Loucy (cell line): ENCODE measurements around the gene NAXE.

Experiments
- H2AFZ ChIP-seq: fragments of 200-600 bp; sonication (generic); 2 replicates; pipeline ENCODE4 v1.6.0; 2016; ENCODE audit warnings: antibody characterized with exemption, mild to moderate bottlenecking, low read length, moderate library complexity
- H3F3A ChIP-seq: fragments of 200-600 bp; 2 replicates; pipeline ENCODE4 v1.6.0; 2016; ENCODE audit warnings: antibody characterized with exemption, low read depth, mild to moderate bottlenecking
- H3K27me3 ChIP-seq: fragments of 200-600 bp; sonication (generic); 2 replicates; pipeline ENCODE4 v1.6.1; 2014; ENCODE audit warnings: low read length, mild to moderate bottlenecking; ENCODE audit not compliant: insufficient read depth, poor library complexity, severe bottlenecking
- H3K36me3 ChIP-seq: fragments of 200-600 bp; sonication (generic); 2 replicates; pipeline ENCODE4 v1.6.1; 2016; ENCODE audit warnings: low read length; ENCODE audit not compliant: insufficient read depth
- H3K4me1 ChIP-seq: fragments of 200-600 bp; sonication (generic); 2 replicates; pipeline ENCODE4 v1.5.1; 2014; ENCODE audit warnings: low read length, mild to moderate bottlenecking; ENCODE audit not compliant: insufficient read depth, poor library complexity, severe bottlenecking
- H3K4me2 ChIP-seq: fragments of 200-600 bp; sonication (generic); 2 replicates; pipeline ENCODE4 v1.6.0; 2014; ENCODE audit warnings: antibody characterized with exemption, low read length, low read depth, mild to moderate bottlenecking; ENCODE audit not compliant: poor library complexity, severe bottlenecking
- H3K4me3 ChIP-seq: fragments of 200-600 bp; sonication (generic); 2 replicates; pipeline ENCODE4 v1.5.1; 2014; ENCODE audit warnings: low read length, mild to moderate bottlenecking, mixed read lengths; ENCODE audit not compliant: poor library complexity, severe bottlenecking
- H3K79me2 ChIP-seq: fragments of 200-600 bp; sonication (generic); 2 replicates; pipeline ENCODE4 v1.6.1; 2014; ENCODE audit warnings: low read length; ENCODE audit not compliant: insufficient read depth
- H3K9ac ChIP-seq: fragments of 200-600 bp; sonication (generic); 2 replicates; pipeline ENCODE4 v1.6.0; 2014; ENCODE audit warnings: mild to moderate bottlenecking, low read depth, low read length, moderate library complexity; ENCODE audit not compliant: poor library complexity, severe bottlenecking
- H3K9me2 ChIP-seq: fragments of 200-600 bp; sonication (generic); replicated peaks from 2 replicates; pipeline ENCODE4 v1.6.1; 2016; ENCODE audit warnings: low read depth, low read length, mixed read lengths
- H3K9me3 ChIP-seq: fragments of 200-600 bp; sonication (generic); 2 replicates; pipeline ENCODE4 v1.6.1; 2014; ENCODE audit warnings: mild to moderate bottlenecking, antibody characterized with exemption, low read length, low read depth; ENCODE audit not compliant: insufficient read depth
- H4K20me1 ChIP-seq: fragments of 200-600 bp; sonication (generic); 2 replicates; pipeline ENCODE4 v1.6.0; 2014; ENCODE audit warnings: antibody characterized with exemption, low read length, mild to moderate bottlenecking; ENCODE audit not compliant: insufficient read depth, poor library complexity, severe bottlenecking
- CTCF ChIP-seq: fragments of 200-600 bp; sonication (generic); conservative IDR thresholded peaks from 2 replicates; pipeline ENCODE4 v1.5.1; 2014; ENCODE audit warnings: mild to moderate bottlenecking, antibody characterized with exemption, low read length
- EZH2phosphoT487 ChIP-seq: fragments of 200-600 bp; IDR thresholded peaks from 2 replicates; pipeline ENCODE4 v1.6.1; 2018; ENCODE audit warnings: antibody characterized with exemption, mild to moderate bottlenecking, moderate library complexity, borderline replicate concordance

The NAXE gene

GRCh38 chr1:156554971-156555370 is 36.6 kb upstream of the NAXE start:
- no peaks in the 10 kb centered on the region for H3K4me1 ChIP-seq
- H2AFZ ChIP-seq, result no peak overlapping the region
- no peaks in the 10 kb centered on the region for H3K27me3 ChIP-seq
- H3K4me3 ChIP-seq, result no peak overlapping the region
- no peak overlapping the region for H3K4me2 ChIP-seq
- peaks cover 6% of the 10 kb centered on the region; the same call in 1 of the 2 replicates for H3K36me3 ChIP-seq
- TF ChIP-seq CTCF, result no peak
- TF ChIP-seq EZH2phosphoT487, result no peak
- H3K9ac ChIP-seq, result no peak overlapping the region
- H3F3A ChIP-seq, result no peaks in the 10 kb centered on the region
- no peaks in the 10 kb centered on the region for H3K9me2 ChIP-seq
- H3K79me2 ChIP-seq, result no peaks in the 10 kb centered on the region
- no peaks in the 10 kb centered on the region for H4K20me1 ChIP-seq
- H3K9me3 ChIP-seq, result no peaks in the 10 kb centered on the region

- no peaks in the 10 kb centered on the region for H3K9me3 ChIP-seq
- H4K20me1 ChIP-seq, result no peaks in the 10 kb centered on the region
- H2AFZ ChIP-seq, result no peak overlapping the region
- no peaks in the 10 kb centered on the region for H3K27me3 ChIP-seq
- H3K79me2 ChIP-seq, result no peaks in the 10 kb centered on the region
- H3K4me3 ChIP-seq, result no peak overlapping the region
- peaks cover 6% of the 10 kb centered on the region; the same call in 1 of the 2 replicates for H3K36me3 ChIP-seq
- no peak overlapping the region for H3K9ac ChIP-seq
- no peak for TF ChIP-seq EZH2phosphoT487
- no peak for TF ChIP-seq CTCF
- H3K4me2 ChIP-seq, result no peak overlapping the region
- no peaks in the 10 kb centered on the region for H3F3A ChIP-seq
- no peaks in the 10 kb centered on the region for H3K4me1 ChIP-seq
- H3K9me2 ChIP-seq, result no peaks in the 10 kb centered on the region
These were observed 35.9 kb upstream of the NAXE start for GRCh38 chr1:156555715-156556114.

GRCh38 chr1:156556354-156556753 is 35.2 kb upstream of the NAXE start:
- no peak overlapping the region for H3K4me2 ChIP-seq
- H2AFZ ChIP-seq, result no peak overlapping the region
- H3F3A ChIP-seq, result no peaks in the 10 kb centered on the region

More at GRCh38 chr1:156556354-156556753, 35.2 kb upstream of the NAXE start:
- no peaks in the 10 kb centered on the region for H4K20me1 ChIP-seq
- H3K9me3 ChIP-seq, result no peaks in the 10 kb centered on the region
- no peak overlapping the region for H3K9ac ChIP-seq
- no peak for TF ChIP-seq CTCF
- TF ChIP-seq EZH2phosphoT487, result no peak
- H3K79me2 ChIP-seq, result no peaks in the 10 kb centered on the region
- H3K27me3 ChIP-seq, result no peaks in the 10 kb centered on the region
- no peaks in the 10 kb centered on the region for H3K4me1 ChIP-seq
- no peaks in the 10 kb centered on the region for H3K9me2 ChIP-seq
- H3K4me3 ChIP-seq, result no peak overlapping the region
- H3K36me3 ChIP-seq, result peaks cover 6% of the 10 kb centered on the region; the same call in 1 of the 2 replicates
